HepG2 (cell line): ENCODE measurements around the gene CNTRL. TPM values are rescaled to one million over a fixed set of nuclear protein-coding genes. Genes with fewer than 3 reads are reported as not detected.

ENCODE experiments used
- ATAC-seq: fragments of 200-7000 bp; cut with Tn5 transposase; 3 replicates; pipeline ENCODE4 v1.9.1; 2020; ENCODE audit warnings: mild to moderate bottlenecking, moderate library complexity
- BruUV-seq: library from RNA; stranded (reverse); fragments of 400-500 nt; replicated peaks from 2 replicates; lab custom pipeline; 2021; lab: Mats Ljungman, UMichigan
- CTCF ChIA-PET: fragments of 300-600 bp; formaldehyde crosslinking; extraction: SDS; loops from one replicate; lab custom pipeline; 2021; ENCODE audit warnings: low total read pairs, inconsistent platforms, low intra/inter-chr PET ratio; lab: Yijun Ruan, JAX
- POLR2A ChIA-PET: fragments of 350-600 bp; sonication (Branson Sonifier 250); formaldehyde crosslinking; loops from one replicate; lab custom pipeline; 2020; ENCODE audit warnings: antibody characterized with exemption, inconsistent platforms; lab: Yijun Ruan, JAX
- DNase-seq: peaks from one replicate; pipeline ENCODE4 v3.0.0-alpha.2; 2015; ENCODE audit warnings: low spot score
- FAIRE-seq: peaks from 3 replicates; lab custom pipeline; 2011; peaks lifted over from hg19 to GRCh38; lab: Jason Lieb, UNC
- H2AFZ ChIP-seq: one replicate; pipeline ENCODE4 v1.6.1; 2011; ENCODE audit warnings: low read length, inconsistent platforms
- H3K27ac ChIP-seq: fragments of 300-600 bp; 3 replicates; pipeline ENCODE4 v1.8.0; 2011; ENCODE audit warnings: mixed run types, mild to moderate bottlenecking, mixed read lengths, low read length, inconsistent platforms; ENCODE audit not compliant: insufficient read depth; ENCODE audit errors: extremely low read length
- H3K27me3 ChIP-seq, 2 experiments: fragments of 200-600 bp in 1 of 2; 2 replicates in 1 of 2; 3 replicates in 1 of 2; pipeline versions ENCODE4 v1.6.0 to v1.8.0; 2011; ENCODE audit warnings: low read length in 2 of 2, mild to moderate bottlenecking in 2 of 2, moderate library complexity in 2 of 2, inconsistent platforms in 1 of 2; ENCODE audit not compliant: insufficient read depth in 2 of 2, control insufficient read depth in 1 of 2
- H3K36me3 ChIP-seq, 2 experiments: fragments of 200-600 bp in 1 of 2; replicated peaks in 1 of 2; 2 replicates in 1 of 2; 3 replicates in 1 of 2; pipeline versions ENCODE4 v1.5.1 to v1.8.0; 2011; ENCODE audit warnings: low read length in 2 of 2, inconsistent platforms in 1 of 2; ENCODE audit not compliant: insufficient read depth in 2 of 2, control insufficient read depth in 1 of 2
- H3K4me1 ChIP-seq: 2 replicates; pipeline ENCODE4 v1.5.1; 2012; ENCODE audit warnings: low read length, inconsistent platforms; ENCODE audit not compliant: insufficient read depth
- H3K4me2 ChIP-seq: 2 replicates; pipeline ENCODE4 v1.6.0; 2011; ENCODE audit warnings: low read depth, low read length, inconsistent platforms
- H3K4me3 ChIP-seq, 3 experiments: fragments of 200-600 bp in 1 of 3; sonication (generic), shearing (Covaris generic) in 1 of 3; replicated peaks in 1 of 3; 2 replicates each; pipeline ENCODE4 v1.5.1; 2011 to 2016; ENCODE audit warnings: low read length in 3 of 3, inconsistent platforms in 2 of 3, low read depth in 2 of 3, mild to moderate bottlenecking in 2 of 3, control low read depth in 1 of 3, mixed read lengths in 1 of 3; ENCODE audit not compliant: insufficient read depth in 1 of 3
- H3K79me2 ChIP-seq: one replicate; pipeline ENCODE4 v1.6.1; 2011; ENCODE audit warnings: low read length, inconsistent platforms; ENCODE audit not compliant: insufficient read depth
- H3K9ac ChIP-seq: 2 replicates; pipeline ENCODE4 v1.6.0; 2011; ENCODE audit warnings: mild to moderate bottlenecking, low read depth, low read length, inconsistent platforms; ENCODE audit not compliant: insufficient read depth
- H3K9me3 ChIP-seq: 2 replicates; pipeline ENCODE4 v1.5.1; 2012; ENCODE audit warnings: mild to moderate bottlenecking, low read length
- H4K20me1 ChIP-seq: 2 replicates; pipeline ENCODE4 v1.6.0; 2011; ENCODE audit warnings: inconsistent platforms, mild to moderate bottlenecking, low read length, moderate library complexity; ENCODE audit not compliant: insufficient read depth
- FOSL2 ChIP-seq: sonication (generic); formaldehyde crosslinking; IDR thresholded peaks from 2 replicates; pipeline ENCODE4 v1.4.0; 2020; ENCODE audit warnings: missing genetic modification reagents
- GATA4 ChIP-seq: sonication (generic); IDR thresholded peaks from 2 replicates; pipeline ENCODE4 v1.6.1; 2016; ENCODE audit warnings: antibody characterized with exemption, low read depth, borderline replicate concordance
- GFI1 ChIP-seq: sonication (generic); formaldehyde crosslinking; IDR thresholded peaks from 2 replicates; pipeline ENCODE4 v1.5.0; 2020; ENCODE audit warnings: missing genetic modification reagents, mild to moderate bottlenecking, borderline replicate concordance
- HNF4A ChIP-seq: sonication (generic); formaldehyde crosslinking; IDR thresholded peaks from 2 replicates; pipeline ENCODE4 v1.4.0; 2020; ENCODE audit warnings: missing genetic modification reagents
- MAZ ChIP-seq, 2 experiments: sonication (generic) in 1 of 2; formaldehyde crosslinking in 1 of 2; IDR thresholded peaks; 2 replicates each; pipeline versions ENCODE4 v1.5.0 to v1.6.1; 2012 to 2020; ENCODE audit warnings: low read depth in 2 of 2, mild to moderate bottlenecking in 2 of 2, borderline replicate concordance in 1 of 2, improper control_type of control experiment in 1 of 2, low read length in 1 of 2, missing genetic modification reagents in 1 of 2, moderate library complexity in 1 of 2
- MYC ChIP-seq: sonication (generic); formaldehyde crosslinking; IDR thresholded peaks from 2 replicates; pipeline ENCODE4 v1.9.0; 2021; ENCODE audit warnings: missing genetic modification reagents, borderline replicate concordance
- POLR2G ChIP-seq: fragments of 200-400 bp; formaldehyde crosslinking; IDR thresholded peaks from 2 replicates; pipeline ENCODE4 v1.6.1; 2018; ENCODE audit warnings: mild to moderate bottlenecking, low read depth, low read length, moderate library complexity
- PPARG ChIP-seq: conservative IDR thresholded peaks from 2 replicates; pipeline ENCODE4 v1.6.1; 2016; ENCODE audit warnings: missing biosample characterization, missing genetic modification reagents
- REL ChIP-seq: sonication (generic); formaldehyde crosslinking; conservative IDR thresholded peaks from 2 replicates; pipeline ENCODE4 v1.8.0; 2022; ENCODE audit warnings: mild to moderate bottlenecking, missing genetic modification reagents, moderate library complexity
- SIX1 ChIP-seq: sonication (generic); formaldehyde crosslinking; IDR thresholded peaks from 2 replicates; pipeline ENCODE4 v1.4.0; 2020; ENCODE audit warnings: missing genetic modification reagents, borderline replicate concordance
- SIX4 ChIP-seq: sonication (generic); formaldehyde crosslinking; IDR thresholded peaks from 2 replicates; pipeline ENCODE4 v1.4.0; 2020; ENCODE audit warnings: missing genetic modification reagents
- YEATS4 ChIP-seq: sonication (generic); formaldehyde crosslinking; IDR thresholded peaks from 2 replicates; pipeline ENCODE4 v1.4.0; 2020; ENCODE audit warnings: missing genetic modification reagents, borderline replicate concordance
- ZBTB20 ChIP-seq: sonication (generic); formaldehyde crosslinking; IDR thresholded peaks from 2 replicates; pipeline ENCODE4 v1.8.1; 2023; ENCODE audit warnings: missing genetic modification reagents, low read depth, mild to moderate bottlenecking, borderline replicate concordance
- ZFP62 ChIP-seq: sonication (generic); formaldehyde crosslinking; IDR thresholded peaks from 2 replicates; pipeline ENCODE4 v1.4.0; 2020; ENCODE audit warnings: missing genetic modification reagents
- ZFY ChIP-seq: sonication (generic); formaldehyde crosslinking; IDR thresholded peaks from 2 replicates; pipeline ENCODE4 v1.4.0; 2020; ENCODE audit warnings: missing genetic modification reagents
- ZNF20 ChIP-seq: sonication (generic); formaldehyde crosslinking; IDR thresholded peaks from 2 replicates; pipeline ENCODE4 v1.4.0; 2020; ENCODE audit warnings: mild to moderate bottlenecking, moderate library complexity, missing genetic modification reagents
- ZNF230 ChIP-seq: sonication (generic); formaldehyde crosslinking; IDR thresholded peaks from 2 replicates; pipeline ENCODE4 v1.4.0; 2020; ENCODE audit warnings: mild to moderate bottlenecking, missing genetic modification reagents
- ZNF331 ChIP-seq: sonication (generic); formaldehyde crosslinking; IDR thresholded peaks from 2 replicates; pipeline ENCODE4 v1.4.0; 2020; ENCODE audit warnings: missing genetic modification reagents
- ZNF574 ChIP-seq: sonication (generic); formaldehyde crosslinking; IDR thresholded peaks from 2 replicates; pipeline ENCODE4 v1.4.0; 2020; ENCODE audit warnings: missing genetic modification reagents
- ZNF607 ChIP-seq: sonication (generic); formaldehyde crosslinking; IDR thresholded peaks from 2 replicates; pipeline ENCODE4 v1.5.1; 2020; ENCODE audit warnings: missing genetic modification reagents, mild to moderate bottlenecking, borderline replicate concordance
- ZNF615 ChIP-seq: sonication (generic); formaldehyde crosslinking; IDR thresholded peaks from 2 replicates; pipeline ENCODE4 v1.5.0; 2020; ENCODE audit warnings: mild to moderate bottlenecking, missing genetic modification reagents, borderline replicate concordance
- ZNF644 ChIP-seq: IDR thresholded peaks from 2 replicates; pipeline ENCODE4 v1.6.1; 2016; ENCODE audit warnings: low read depth
- ZNF709 ChIP-seq: sonication (generic); formaldehyde crosslinking; IDR thresholded peaks from 2 replicates; pipeline ENCODE4 v1.5.0; 2020; ENCODE audit warnings: mild to moderate bottlenecking, missing genetic modification reagents
- ZSCAN29 ChIP-seq: sonication (generic); formaldehyde crosslinking; conservative IDR thresholded peaks from 2 replicates; pipeline ENCODE4 v1.4.0; 2020; ENCODE audit warnings: mild to moderate bottlenecking, missing genetic modification reagents
- WGBS: methylation state at CpG from one replicate; pipeline ENCODE4 v1.1.6; 2017; ENCODE audit warnings: low lambda C conversion rate; 5-methylcytosine and 5-hydroxymethylcytosine counted together
- in situ Hi-C: cut with HindIII; loops from 2 replicates; pipeline ENCODE4 v1.10.0; 2017; ENCODE audit warnings: low pct_unique_long_range_greater_than_20kb; ENCODE audit not compliant: extremely low pct_ligation_motif_present
- intact Hi-C: fragments of 100-400 bp; cut with micrococcal nuclease; formaldehyde crosslinking; loops from one replicate; pipeline ENCODE4 v1.10.0; 2022; ENCODE audit not compliant: unreplicated experiment
- polyA plus RNA-seq, 8 experiments: library from polyadenylated mRNA; depleted of rRNA in 3 of 8; stranded (reverse) in 7 of 8; unstranded in 1 of 8; fragments of >200 nt; fragmentation: Illumina TruSeq in 4 of 8; extraction: Trizol in 4 of 8; gene quantifications; 2 replicates each; pipeline versions ENCODE4 v1.2.1 to v1.2.3, GENCODE V29; 2011 to 2016; ENCODE audit warnings: low read depth in 4 of 8, missing spikeins in 1 of 8, mixed read lengths in 1 of 8; ENCODE audit not compliant: insufficient read depth in 1 of 8
- total RNA-seq, 5 experiments: library from RNA; depleted of rRNA; stranded (reverse); fragments of >200 nt; fragmentation: Illumina TruSeq; extraction: Trizol; gene quantifications; 2 replicates each; pipeline ENCODE4 v1.2.3, GENCODE V29; 2016; ENCODE audit warnings: low read depth in 1 of 5

CNTRL gene
- total and polyA plus RNA-seq, 2 of the 13 experiments (the other 11 are each of a cell fraction or from before 2014, with no cell fraction given), result 7.5 to 11.8 TPM

GRCh38 chr9:121053544-121053943 lies 21.2 kb upstream of the CNTRL start:
- Histone ChIP-seq H4K20me1 (no peaks in the 10 kb centered on the region), H2AFZ (no peak overlapping the region), H3K4me1 (peaks cover 60% of the 10 kb centered on the region), H3K9ac (peak overlapping the region; percentile 49; the same call in 1 of the 2 replicates), H3K4me2 (peak overlapping the region; percentile 95), H3K27ac (peak overlapping the region; percentile 67), H3K4me3 (peak overlapping the region; percentile 38 to 48 (median 47)), H3K9me3 (no peaks in the 10 kb centered on the region), H3K27me3 (no peaks in the 10 kb centered on the region), H3K36me3 (no peaks in the 10 kb centered on the region), H3K79me2 (peaks cover 16% of the 10 kb centered on the region)
- in situ Hi-C loops (no loop called here), intact Hi-C loops (loop anchor here (10.0 kb wide), 1 partner anchor 131 kb away; no protein-coding TSS in a partner anchor)
- peak; percentile 81 for FAIRE-seq
- WGBS, result 0% methylated on average over 4 of the region's 4 CpGs
- ChIA-PET CTCF (no interaction called here), POLR2A (no interaction called here)
- BruUV-seq, result no TSS peak
- DNase-seq, result peak; percentile 84
- peak; percentile 72 for ATAC-seq
- peak; percentile 80; the same call in 1 of the 2 replicates for TF ChIP-seq ZNF331 (CRISPR knock-in tag)
- TF ChIP-seq ZNF230 (CRISPR knock-in tag), result no peak
- TF ChIP-seq ZSCAN29 (CRISPR knock-in tag), result peak; percentile 81; the same call in 1 of the 2 replicates
- peak; percentile 74; the same call in 1 of the 2 replicates for TF ChIP-seq ZNF644 (CRISPR knock-in tag)
- TF ChIP-seq POLR2G, result 0 out of 2 replicates have a peak, but pooled peaks have one; percentile 31
- TF ChIP-seq ZNF20 (CRISPR knock-in tag), result no peak
- peak; percentile 57; the same call in 1 of the 2 replicates for TF ChIP-seq GFI1 (CRISPR knock-in tag)
- TF ChIP-seq MYC (CRISPR knock-in tag), result peak; percentile 69; the same call in 1 of the 2 replicates
- TF ChIP-seq FOSL2 (CRISPR knock-in tag), result peak; percentile 67
- TF ChIP-seq SIX4 (CRISPR knock-in tag), result 0 out of 2 replicates have a peak, but pooled peaks have one; percentile 48
- peak; percentile 33; the same call in 1 of the 2 replicates for TF ChIP-seq GATA4
- TF ChIP-seq ZNF709 (CRISPR knock-in tag), result 0 out of 2 replicates have a peak, but pooled peaks have one; percentile 46
- TF ChIP-seq ZFY (CRISPR knock-in tag), result peak; percentile 29; the same call in 1 of the 2 replicates
- no peak for TF ChIP-seq ZFP62 (CRISPR knock-in tag)
- peak; percentile 45; the same call in 1 of the 2 replicates for TF ChIP-seq YEATS4 (CRISPR knock-in tag)
- no peak for TF ChIP-seq ZNF607 (CRISPR knock-in tag)
- 0 out of 2 replicates have a peak, but pooled peaks have one; percentile 46 for TF ChIP-seq MAZ (IDR thresholded peaks at IDR 0.05; ENCODE audit: borderline replicate concordance, low read depth, low read length)
- no peak for TF ChIP-seq MAZ (CRISPR knock-in tag; IDR thresholded peaks at IDR 0.05; ENCODE audit: low read depth)
- peak; percentile 97 for TF ChIP-seq HNF4A (CRISPR knock-in tag)
- TF ChIP-seq ZBTB20, result peak; percentile 81; the same call in 1 of the 2 replicates
- 0 out of 2 replicates have a peak, but pooled peaks have one; percentile 44 for TF ChIP-seq ZNF615
- no peak for TF ChIP-seq REL (CRISPR knock-in tag)
- peak; percentile 43; the same call in 1 of the 2 replicates for TF ChIP-seq SIX1 (CRISPR knock-in tag)
- TF ChIP-seq PPARG (CRISPR knock-in tag), result peak; percentile 32; the same call in 1 of the 2 replicates
- peak; percentile 74 for TF ChIP-seq ZNF574
